ENCODE measurements around the gene FBLN2. TPM values are rescaled to one million over a fixed set of nuclear protein-coding genes. Genes with fewer than 3 reads are reported as not detected.

Gene FBLN2
- total and polyA plus RNA-seq, 4 donors = 4.3 to 43.4 (median 21.1) TPM

- WGBS, 2 donors = 89 to 92% methylated on average over 11 of the region's 11 CpGs
- Histone ChIP-seq H3K4me1 (ENCODE audit: control insufficient read depth in 5 of 5, insufficient read depth in 5 of 5, low read length in 5 of 5) (peaks cover 0 to 25% (median 3%) of the 10 kb centered on the region in 5 donors), H3K27ac (ENCODE audit: low read depth in 1 of 2, low read length in 1 of 2) (no peak overlapping the region), H3K4me3 (no peak overlapping the region), H3K36me3 (ENCODE audit: control insufficient read depth in 4 of 4, insufficient read depth in 4 of 4, low read length in 4 of 4) (no peaks in the 10 kb centered on the region), H3K9ac (ENCODE audit: insufficient read depth in 1 of 2, low read length in 2 of 2) (no peak overlapping the region), H3K27me3 (ENCODE audit: control insufficient read depth in 3 of 3, insufficient read depth in 3 of 3, low read length in 2 of 3) (no peaks in the 10 kb centered on the region), H3K9me3 (ENCODE audit: control insufficient read depth in 4 of 4, insufficient read depth in 3 of 4, low read length in 3 of 4) (no peaks in the 10 kb centered on the region)
- DNase-seq = no peak
- ATAC-seq (ENCODE audit: insufficient read depth, low FRiP score) = no peak
- TF ChIP-seq CTCF (IDR thresholded peaks at IDR 0.05; ENCODE audit: control extremely low read depth, extremely low read depth) = no peak
Measured at GRCh38 chr3:13571264-13571663, 22.3 kb downstream of the FBLN2 start.

DNA sequence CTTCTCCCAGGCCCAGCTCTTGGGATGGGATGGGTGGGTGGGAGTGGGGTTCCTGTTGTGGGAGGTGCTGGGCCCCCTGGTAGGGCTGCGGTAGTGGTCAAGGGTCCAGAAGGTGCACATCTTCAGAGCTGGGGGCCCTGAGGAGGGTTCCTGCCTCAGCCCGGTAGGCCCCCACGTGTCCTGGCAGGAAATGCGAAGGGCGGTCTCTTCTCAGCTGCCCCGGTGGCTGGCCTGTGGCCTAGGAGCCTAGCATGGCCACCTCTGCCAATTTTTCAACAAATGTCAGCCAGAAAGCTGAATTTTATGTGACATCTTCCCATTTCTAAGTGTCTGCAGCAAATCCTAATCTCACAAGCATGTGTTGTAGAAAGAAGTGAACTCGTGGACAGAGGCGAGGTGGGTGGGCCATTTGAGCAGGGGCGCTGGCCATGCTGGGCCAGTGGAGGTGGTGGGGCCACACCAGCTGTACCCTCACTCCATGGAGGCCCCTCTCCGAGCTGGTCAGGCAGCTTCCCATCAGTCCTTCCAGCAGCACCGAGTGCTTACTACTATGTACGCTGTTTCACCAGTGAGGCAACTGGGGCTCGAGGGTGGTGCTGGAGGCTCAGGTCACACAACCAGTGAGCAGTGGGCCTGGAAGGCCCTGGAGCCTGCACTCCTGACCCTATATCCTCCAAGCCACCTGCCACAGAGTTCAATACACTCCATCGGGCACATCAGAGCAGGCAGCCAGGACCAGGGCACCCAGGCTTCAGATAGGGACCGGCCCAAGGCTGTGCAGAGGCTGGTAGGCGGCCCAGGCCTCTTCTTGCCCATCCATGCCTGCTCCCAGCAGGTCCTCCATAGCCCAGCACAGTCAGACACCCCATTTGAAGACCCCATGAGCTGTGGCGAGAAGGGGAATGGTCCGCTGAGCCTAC, 23.2 kb downstream of the FBLN2 start:
- no peak overlapping the region for H3K4me3 ChIP-seq
- no peaks in the 10 kb centered on the region for H3K9me3 ChIP-seq (ENCODE audit: control insufficient read depth in 4 of 4, insufficient read depth in 3 of 4, low read length in 3 of 4)
- no peak overlapping the region for H3K9ac ChIP-seq (ENCODE audit: insufficient read depth in 1 of 2, low read length in 2 of 2)
- 91 to 94% methylated on average over 17 to 18 of the region's 18 CpGs for WGBS, 2 donors
- peaks cover 0 to 25% (median 3%) of the 10 kb centered on the region in 5 donors for H3K4me1 ChIP-seq (ENCODE audit: control insufficient read depth in 5 of 5, insufficient read depth in 5 of 5, low read length in 5 of 5)
- DNase-seq (no peak), ATAC-seq (ENCODE audit: insufficient read depth, low FRiP score) (no peak)
- no peak overlapping the region for H3K27ac ChIP-seq (ENCODE audit: low read depth in 1 of 2, low read length in 1 of 2)
- no peaks in the 10 kb centered on the region for H3K36me3 ChIP-seq (ENCODE audit: control insufficient read depth in 4 of 4, insufficient read depth in 4 of 4, low read length in 4 of 4)
- TF ChIP-seq CTCF (IDR thresholded peaks at IDR 0.05; ENCODE audit: control extremely low read depth, extremely low read depth) = no peak
- no peaks in the 10 kb centered on the region for H3K27me3 ChIP-seq (ENCODE audit: control insufficient read depth in 3 of 3, insufficient read depth in 3 of 3, low read length in 2 of 3)

DNA sequence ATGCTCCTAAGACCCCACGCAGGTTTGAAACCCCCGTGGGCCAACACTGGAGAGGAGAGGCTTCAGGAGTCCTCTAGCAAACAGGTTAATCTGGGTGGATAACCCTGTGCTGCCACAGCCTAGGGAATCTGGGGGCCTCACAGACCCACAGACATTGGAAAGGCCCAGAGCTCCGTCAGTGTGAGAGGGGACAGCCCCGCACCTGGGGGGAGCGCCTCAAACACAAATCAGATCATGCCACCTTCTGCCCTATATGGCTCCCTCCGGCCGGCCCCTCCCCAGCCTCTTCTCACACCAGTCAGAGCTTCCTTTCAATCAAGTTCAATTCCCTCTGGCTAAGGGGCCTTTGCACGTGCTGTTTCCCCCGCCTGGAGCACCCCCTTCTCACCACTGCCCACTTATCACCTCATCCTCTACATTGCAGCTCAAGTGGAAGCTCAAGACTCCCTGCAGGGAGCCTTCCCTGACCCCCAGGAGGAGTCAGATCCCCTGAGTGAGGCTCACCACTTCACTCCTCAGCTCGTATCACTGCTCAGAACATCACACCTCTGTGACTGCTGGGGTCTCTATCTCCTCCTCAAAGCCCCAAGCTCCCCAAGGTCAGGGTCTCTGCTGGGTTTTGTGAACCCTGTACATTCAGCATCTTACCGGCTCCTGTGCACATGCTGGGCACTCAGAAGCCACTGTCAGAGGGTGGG, 24.1 kb downstream of the FBLN2 start:
- H3K27ac ChIP-seq (ENCODE audit: low read depth in 1 of 2, low read length in 1 of 2) = no peak overlapping the region
- H3K36me3 ChIP-seq (ENCODE audit: control insufficient read depth in 4 of 4, insufficient read depth in 4 of 4, low read length in 4 of 4) = no peaks in the 10 kb centered on the region
- no peak overlapping the region for H3K9ac ChIP-seq (ENCODE audit: insufficient read depth in 1 of 2, low read length in 2 of 2)
- no peak for DNase-seq
- no peaks in the 10 kb centered on the region for H3K27me3 ChIP-seq (ENCODE audit: control insufficient read depth in 3 of 3, insufficient read depth in 3 of 3, low read length in 2 of 3)
- H3K4me1 ChIP-seq (ENCODE audit: control insufficient read depth in 5 of 5, insufficient read depth in 5 of 5, low read length in 5 of 5) = peaks cover 0 to 25% (median 3%) of the 10 kb centered on the region in 5 donors
- H3K9me3 ChIP-seq (ENCODE audit: control insufficient read depth in 4 of 4, insufficient read depth in 3 of 4, low read length in 3 of 4) = no peaks in the 10 kb centered on the region
- 84 to 85% methylated on average over 10 to 11 of the region's 11 CpGs for WGBS, 2 donors
- no peak overlapping the region for H3K4me3 ChIP-seq
- no peak for TF ChIP-seq CTCF (IDR thresholded peaks at IDR 0.05; ENCODE audit: control extremely low read depth, extremely low read depth)
- ATAC-seq (ENCODE audit: insufficient read depth, low FRiP score) = no peak

Measured in lung (tissue), 12 donors.